Activated T-helper 17 cell treated with anti-CD3 and anti-CD28 coated beads, Interleukin-2, amount 50 U/mL, for 72 hours (primary cell): ENCODE results near the gene FOXP2. TPM values are rescaled to one million over a fixed set of nuclear protein-coding genes. Genes with fewer than 3 reads are reported as not detected.

ENCODE experiments used
- ATAC-seq: fragments of 150-1000 bp; cut with Tn5 transposase; replicated peaks from 2 replicates; pipeline ENCODE4 v1.10.0; 2021; ENCODE audit warnings: mild to moderate bottlenecking, moderate library complexity
- H3K27ac Mint-ChIP-seq: one replicate; pipeline ENCODE4 v1.8.0; 2022; ENCODE audit warnings: mixed read lengths
- H3K27me3 Mint-ChIP-seq: one replicate; pipeline ENCODE4 v1.8.0; 2022; ENCODE audit warnings: mixed read lengths
- H3K36me3 Mint-ChIP-seq: one replicate; pipeline ENCODE4 v1.8.0; 2022; ENCODE audit warnings: low read depth, mild to moderate bottlenecking, mixed read lengths
- H3K4me1 Mint-ChIP-seq: one replicate; pipeline ENCODE4 v1.8.0; 2022; ENCODE audit warnings: mixed read lengths
- H3K4me3 Mint-ChIP-seq: one replicate; pipeline ENCODE4 v1.8.0; 2022; ENCODE audit warnings: mild to moderate bottlenecking, mixed read lengths
- H3K9me3 Mint-ChIP-seq: one replicate; pipeline ENCODE4 v1.8.0; 2022; ENCODE audit warnings: mixed read lengths
- total RNA-seq, 2 donors: library from RNA; stranded (reverse); gene quantifications; one replicate each; pipeline ENCODE4 v1.2.3, GENCODE V29; 2022

Gene FOXP2
- total RNA-seq, 2 donors from 2014 or later = not detected

DNA sequence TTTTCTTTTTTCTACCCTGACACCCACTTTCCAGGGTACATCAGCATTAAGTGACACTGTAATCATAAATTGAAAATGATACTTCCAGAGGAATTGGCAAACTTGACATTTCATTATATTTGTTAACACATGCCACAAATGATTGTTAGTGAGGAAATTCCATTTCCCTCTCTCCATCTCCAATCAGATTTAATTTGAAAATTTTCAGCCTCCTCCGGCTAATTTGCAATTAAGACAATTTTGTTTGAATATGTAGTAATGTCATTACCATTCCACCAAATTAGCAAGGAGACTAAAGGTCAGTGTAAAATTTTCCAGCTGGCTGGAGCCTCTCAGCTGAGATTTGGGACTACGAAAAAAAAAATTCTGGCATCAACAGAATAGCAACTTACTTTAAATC is 242.7 kb downstream of the FOXP2 start:
- H3K9me3 Mint-ChIP-seq = no peaks in the 10 kb centered on the region
- no peak overlapping the region for H3K27ac Mint-ChIP-seq
- peaks cover 4% of the 10 kb centered on the region for H3K27me3 Mint-ChIP-seq
- H3K4me1 Mint-ChIP-seq = peaks cover 4% of the 10 kb centered on the region
- no peaks in the 10 kb centered on the region for H3K36me3 Mint-ChIP-seq
- ATAC-seq = no peak
- no peak overlapping the region for H3K4me3 Mint-ChIP-seq

DNA sequence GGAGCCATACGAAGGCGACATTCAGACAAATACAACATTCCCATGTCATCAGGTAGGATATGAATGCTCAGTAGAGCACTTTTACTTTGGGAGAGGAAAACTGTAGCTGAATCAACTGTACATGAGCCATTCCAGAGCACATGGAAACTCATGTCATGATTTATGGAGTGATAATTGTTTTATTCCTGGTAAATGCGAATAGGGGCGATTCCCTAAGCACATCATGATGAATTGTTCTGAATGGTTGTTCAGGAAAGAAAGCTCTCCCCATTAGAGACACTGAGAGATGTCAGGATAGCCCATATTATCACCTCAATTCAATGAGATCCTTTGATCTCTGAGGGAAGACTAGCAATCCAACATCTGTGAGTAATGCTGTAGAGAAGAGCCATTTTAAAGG is 243.6 kb downstream of the FOXP2 start:
- H3K27ac Mint-ChIP-seq = no peak overlapping the region
- ATAC-seq = no peak
- H3K36me3 Mint-ChIP-seq = no peaks in the 10 kb centered on the region
- peaks cover 4% of the 10 kb centered on the region for H3K4me1 Mint-ChIP-seq
- peaks cover 3% of the 10 kb centered on the region for H3K27me3 Mint-ChIP-seq
- H3K4me3 Mint-ChIP-seq = no peak overlapping the region
- H3K9me3 Mint-ChIP-seq = no peaks in the 10 kb centered on the region

DNA sequence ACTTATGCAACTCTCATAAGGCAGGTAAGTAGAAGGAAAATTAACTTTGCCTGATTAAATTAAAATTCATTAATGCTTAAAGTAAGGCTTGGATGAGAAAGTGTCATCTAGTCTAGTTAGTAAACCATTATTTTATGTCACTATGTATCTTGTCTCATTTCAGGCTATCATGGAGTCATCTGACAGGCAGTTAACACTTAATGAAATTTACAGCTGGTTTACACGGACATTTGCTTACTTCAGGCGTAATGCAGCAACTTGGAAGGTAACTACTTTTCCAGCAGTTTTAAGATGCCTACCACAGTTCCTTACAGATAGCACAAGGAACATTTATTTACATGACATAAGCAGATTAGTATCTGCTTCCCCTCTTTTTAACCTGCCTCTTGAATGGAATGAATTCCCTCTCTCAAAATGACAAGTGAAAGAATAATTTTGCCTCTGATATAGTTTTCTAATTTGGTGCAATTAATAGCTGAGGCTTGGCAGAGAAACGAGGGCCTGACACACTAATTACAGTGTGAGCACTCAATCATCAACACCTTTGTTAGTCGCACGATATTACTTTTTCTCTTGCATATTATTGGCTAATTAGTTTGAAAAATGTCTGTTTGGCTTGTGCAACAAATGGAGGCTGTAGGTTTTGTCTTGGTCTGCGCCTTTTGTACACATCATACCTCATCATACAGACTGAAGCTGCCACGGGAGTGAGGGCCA is 245.0 kb downstream of the FOXP2 start:
- ATAC-seq = no peak
- Mint-ChIP-seq H3K9me3 (no peaks in the 10 kb centered on the region), H3K27ac (no peak overlapping the region), H3K36me3 (no peaks in the 10 kb centered on the region), H3K4me3 (no peak overlapping the region), H3K4me1 (peaks cover 4% of the 10 kb centered on the region), H3K27me3 (peaks cover 3% of the 10 kb centered on the region)

DNA sequence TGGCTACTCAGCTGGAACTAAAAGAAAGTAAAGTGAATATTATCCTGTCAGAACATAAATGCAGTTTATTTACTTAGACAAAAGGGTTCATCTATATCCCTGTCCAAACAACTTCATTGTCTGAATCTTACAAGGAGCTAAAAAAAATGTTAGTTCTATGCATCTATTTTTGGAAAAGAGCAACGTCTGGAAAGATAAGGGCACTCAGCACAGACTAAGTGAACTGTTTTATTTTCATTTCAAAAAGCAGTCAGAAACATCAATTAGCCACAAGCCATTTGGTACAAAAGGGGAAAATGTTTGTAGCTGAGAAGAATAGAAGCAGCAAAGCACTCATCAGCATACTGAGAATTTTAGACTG is 245.5 kb downstream of the FOXP2 start:
- H3K4me1 Mint-ChIP-seq = peaks cover 4% of the 10 kb centered on the region
- H3K4me3 Mint-ChIP-seq = no peak overlapping the region
- H3K9me3 Mint-ChIP-seq = no peaks in the 10 kb centered on the region
- H3K27me3 Mint-ChIP-seq = peaks cover 3% of the 10 kb centered on the region
- no peak overlapping the region for H3K27ac Mint-ChIP-seq
- H3K36me3 Mint-ChIP-seq = no peaks in the 10 kb centered on the region
- no peak for ATAC-seq

DNA sequence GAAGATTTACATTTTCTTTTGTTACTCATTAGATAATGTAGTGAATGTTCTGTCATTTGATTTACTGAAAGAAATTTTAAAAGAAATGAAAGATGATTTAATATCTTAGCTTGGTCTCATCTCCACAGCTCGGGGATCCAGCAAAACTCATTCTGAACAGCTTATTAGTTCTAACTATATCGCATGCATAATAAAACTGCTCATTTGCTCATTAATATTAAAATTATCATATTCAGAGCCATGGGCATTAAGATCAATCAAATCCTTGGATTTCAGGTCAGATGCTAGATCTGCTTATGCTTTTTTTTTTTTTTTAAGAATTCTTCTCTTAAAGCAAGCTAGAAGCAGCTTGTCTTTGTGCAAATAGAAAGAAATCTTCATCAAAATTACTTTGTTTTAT is 246.1 kb downstream of the FOXP2 start:
- Mint-ChIP-seq H3K27me3 (peaks cover 3% of the 10 kb centered on the region), H3K4me3 (no peak overlapping the region), H3K36me3 (no peaks in the 10 kb centered on the region), H3K27ac (no peak overlapping the region), H3K9me3 (no peaks in the 10 kb centered on the region), H3K4me1 (peaks cover 4% of the 10 kb centered on the region)
- no peak for ATAC-seq

DNA sequence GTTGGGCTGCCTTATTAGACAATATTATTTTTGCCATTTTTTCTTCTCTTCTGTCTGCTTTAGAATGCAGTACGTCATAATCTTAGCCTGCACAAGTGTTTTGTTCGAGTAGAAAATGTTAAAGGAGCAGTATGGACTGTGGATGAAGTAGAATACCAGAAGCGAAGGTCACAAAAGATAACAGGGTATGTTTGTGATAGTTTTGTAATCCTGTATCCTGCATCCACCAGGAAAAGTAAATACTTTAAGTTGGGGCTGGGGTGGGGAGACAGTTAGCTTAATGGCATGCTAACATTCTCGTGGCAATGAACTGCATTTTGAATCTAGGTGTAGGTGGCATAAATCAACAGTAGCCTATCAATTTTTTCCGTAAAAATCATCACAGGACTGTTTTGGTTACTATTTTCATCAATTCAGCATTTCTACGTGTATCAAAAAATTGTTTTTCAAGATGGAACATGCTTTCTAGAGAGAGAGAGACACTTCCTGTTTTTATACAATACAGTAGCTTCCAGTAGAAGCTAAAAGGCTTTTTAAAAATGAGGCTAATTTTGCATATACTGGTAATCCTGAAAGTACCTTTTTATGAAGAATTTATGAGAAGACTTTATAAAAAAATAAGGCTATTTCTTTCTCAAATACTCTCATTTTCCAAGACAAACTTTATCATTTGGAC is 247.5 kb downstream of the FOXP2 start:
- Mint-ChIP-seq H3K4me1 (peaks cover 4% of the 10 kb centered on the region), H3K4me3 (no peak overlapping the region), H3K9me3 (no peaks in the 10 kb centered on the region), H3K27ac (peak overlapping the region; percentile 19), H3K36me3 (no peaks in the 10 kb centered on the region), H3K27me3 (peaks cover 3% of the 10 kb centered on the region)
- ATAC-seq = no peak

DNA sequence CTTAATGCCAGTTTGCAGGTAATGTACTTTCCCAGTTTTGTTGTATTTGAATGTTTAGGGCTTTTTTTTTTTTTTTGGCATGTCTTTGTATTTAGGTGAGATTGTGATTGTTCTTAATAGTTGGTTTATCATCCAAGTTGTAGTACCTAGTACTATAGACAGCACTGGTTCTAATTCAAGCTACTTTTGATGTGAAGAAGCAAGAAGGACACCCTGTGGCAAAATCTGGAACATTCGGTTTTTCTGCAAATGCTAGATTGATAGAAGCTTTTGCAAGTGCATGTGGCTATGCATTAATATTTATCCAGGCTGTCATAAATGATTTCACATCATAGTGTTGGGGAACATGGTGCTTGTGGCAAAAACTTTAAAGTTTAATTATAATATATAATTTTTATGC is 248.9 kb downstream of the FOXP2 start:
- Mint-ChIP-seq H3K27me3 (peaks cover 3% of the 10 kb centered on the region), H3K9me3 (no peaks in the 10 kb centered on the region), H3K36me3 (no peaks in the 10 kb centered on the region), H3K4me3 (no peak overlapping the region), H3K4me1 (peaks cover 4% of the 10 kb centered on the region), H3K27ac (no peak overlapping the region)
- ATAC-seq = no peak

DNA sequence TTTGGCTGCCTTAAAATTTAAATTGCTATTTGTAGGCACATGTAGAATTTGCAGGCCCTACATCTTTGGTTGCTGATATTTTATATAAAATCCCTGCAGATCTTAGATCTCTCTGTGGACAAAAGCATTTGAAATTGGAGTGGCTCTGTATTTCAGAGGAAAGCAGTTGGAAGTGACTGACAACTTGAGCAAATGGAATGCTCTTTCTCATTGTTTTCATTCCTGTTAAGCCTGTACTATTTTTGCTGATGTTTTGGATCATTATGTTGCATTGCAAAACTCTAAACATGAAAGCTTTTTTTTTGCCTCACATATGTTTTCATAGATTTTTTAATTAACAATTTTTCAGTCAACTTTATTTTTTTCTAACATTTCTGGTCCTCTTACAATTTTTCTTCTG is 256.1 kb downstream of the FOXP2 start:
- H3K4me1 Mint-ChIP-seq = no peaks in the 10 kb centered on the region
- H3K9me3 Mint-ChIP-seq = no peaks in the 10 kb centered on the region
- H3K4me3 Mint-ChIP-seq = no peak overlapping the region
- H3K27ac Mint-ChIP-seq = no peak overlapping the region
- no peaks in the 10 kb centered on the region for H3K36me3 Mint-ChIP-seq
- H3K27me3 Mint-ChIP-seq = no peaks in the 10 kb centered on the region
- no peak for ATAC-seq

DNA sequence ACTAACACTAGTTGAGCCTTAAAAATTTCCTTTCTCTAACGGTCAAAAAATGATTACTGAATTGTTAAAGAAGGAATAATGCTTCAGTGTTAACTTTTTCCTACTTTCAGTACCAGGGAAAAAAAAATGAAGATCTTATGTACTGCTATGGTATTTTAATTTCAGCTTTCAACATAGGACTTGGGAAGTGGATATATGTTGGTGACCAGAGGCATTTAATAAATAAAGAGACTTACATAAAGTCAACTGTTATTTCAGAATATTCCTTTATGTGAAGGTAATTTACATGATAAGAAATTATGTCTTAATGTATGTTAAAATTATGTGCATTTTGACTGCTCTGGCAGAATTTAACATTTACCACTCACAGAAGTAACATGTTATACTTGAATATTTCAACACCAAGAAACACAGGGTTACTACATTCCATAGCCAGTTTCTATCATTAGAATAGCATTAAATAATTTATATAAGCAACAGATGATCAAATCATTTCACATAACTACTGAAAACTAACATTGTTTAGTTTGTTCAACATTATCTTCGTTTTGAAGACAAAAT is 257.0 kb downstream of the FOXP2 start:
- no peaks in the 10 kb centered on the region for H3K27me3 Mint-ChIP-seq
- no peaks in the 10 kb centered on the region for H3K9me3 Mint-ChIP-seq
- no peaks in the 10 kb centered on the region for H3K36me3 Mint-ChIP-seq
- no peak overlapping the region for H3K27ac Mint-ChIP-seq
- ATAC-seq = no peak
- no peak overlapping the region for H3K4me3 Mint-ChIP-seq
- H3K4me1 Mint-ChIP-seq = no peaks in the 10 kb centered on the region

DNA sequence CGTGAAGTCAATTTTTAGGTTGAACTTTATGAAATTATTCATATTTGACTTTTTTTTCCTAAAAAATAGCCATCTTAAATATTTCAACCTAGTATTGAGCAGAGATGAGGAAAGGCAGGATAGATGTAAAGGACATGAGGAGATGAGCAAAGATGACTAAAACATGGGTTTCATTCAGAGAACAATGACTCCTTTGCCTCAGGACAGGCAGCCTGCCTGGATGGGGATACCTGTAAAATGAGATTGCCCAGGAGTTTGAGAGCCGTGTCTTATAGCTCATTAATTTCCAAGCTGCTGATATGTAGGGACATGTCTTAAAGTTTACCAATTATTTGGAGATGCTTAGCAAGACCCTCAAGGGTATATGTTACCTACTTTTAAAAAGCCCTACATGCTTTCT is 263.5 kb downstream of the FOXP2 start:
- H3K9me3 Mint-ChIP-seq = no peaks in the 10 kb centered on the region
- H3K4me3 Mint-ChIP-seq = no peak overlapping the region
- no peaks in the 10 kb centered on the region for H3K4me1 Mint-ChIP-seq
- H3K36me3 Mint-ChIP-seq = no peaks in the 10 kb centered on the region
- H3K27ac Mint-ChIP-seq = no peak overlapping the region
- ATAC-seq = no peak
- no peaks in the 10 kb centered on the region for H3K27me3 Mint-ChIP-seq

DNA sequence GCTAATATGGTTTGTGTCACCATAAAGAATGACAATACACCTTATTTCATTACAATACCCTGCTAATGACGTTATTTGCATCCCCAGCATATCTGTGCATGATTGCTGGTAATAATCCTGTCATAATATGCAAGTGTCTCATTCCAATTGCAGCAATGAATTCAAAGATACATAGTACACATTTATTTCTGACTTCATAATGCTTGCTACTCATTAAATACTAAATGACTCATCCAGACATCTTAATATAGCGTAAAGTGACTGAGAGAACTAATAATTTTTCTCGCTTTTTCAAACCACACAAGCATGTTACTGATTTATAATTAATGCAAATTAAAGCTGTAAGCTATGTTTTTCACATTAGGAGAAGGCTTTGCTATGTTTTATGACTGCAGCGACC is 272.6 kb downstream of the FOXP2 start:
- H3K36me3 Mint-ChIP-seq = no peaks in the 10 kb centered on the region
- no peak overlapping the region for H3K27ac Mint-ChIP-seq
- ATAC-seq = no peak
- H3K27me3 Mint-ChIP-seq = no peaks in the 10 kb centered on the region
- H3K9me3 Mint-ChIP-seq = no peaks in the 10 kb centered on the region
- H3K4me1 Mint-ChIP-seq = no peaks in the 10 kb centered on the region
- no peak overlapping the region for H3K4me3 Mint-ChIP-seq

DNA sequence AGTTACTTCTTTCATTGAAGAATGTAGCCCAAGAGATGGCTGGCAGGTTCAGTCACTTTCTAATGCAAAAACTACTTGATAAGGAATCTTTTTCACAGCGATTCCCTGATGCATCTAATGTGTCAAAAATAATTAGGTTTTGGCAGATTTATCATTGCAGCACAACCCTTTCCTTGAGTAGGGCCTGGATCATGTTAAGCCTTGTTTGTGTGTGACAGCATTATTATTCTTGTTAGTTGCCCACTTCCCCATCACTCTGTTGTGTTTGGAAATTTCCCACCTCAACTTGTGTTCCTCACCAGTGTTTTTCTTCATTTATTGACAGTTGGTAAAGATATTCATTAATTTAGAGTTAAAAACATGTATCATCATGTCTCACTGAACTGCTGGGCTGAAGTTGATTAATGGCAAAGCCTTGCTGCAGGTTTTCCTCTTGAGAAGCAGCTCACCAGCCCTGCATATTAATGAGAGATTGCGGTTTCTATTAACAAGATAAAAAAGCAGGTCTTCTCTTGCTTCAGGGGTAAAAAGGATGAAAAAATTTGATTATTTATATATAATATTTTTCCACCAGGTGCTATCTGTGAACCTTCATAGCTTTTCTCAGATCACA is 273.9 kb downstream of the FOXP2 start:
- no peak for ATAC-seq
- Mint-ChIP-seq H3K27ac (no peak overlapping the region), H3K27me3 (no peaks in the 10 kb centered on the region), H3K36me3 (no peaks in the 10 kb centered on the region), H3K4me1 (no peaks in the 10 kb centered on the region), H3K9me3 (no peaks in the 10 kb centered on the region), H3K4me3 (no peak overlapping the region)

DNA sequence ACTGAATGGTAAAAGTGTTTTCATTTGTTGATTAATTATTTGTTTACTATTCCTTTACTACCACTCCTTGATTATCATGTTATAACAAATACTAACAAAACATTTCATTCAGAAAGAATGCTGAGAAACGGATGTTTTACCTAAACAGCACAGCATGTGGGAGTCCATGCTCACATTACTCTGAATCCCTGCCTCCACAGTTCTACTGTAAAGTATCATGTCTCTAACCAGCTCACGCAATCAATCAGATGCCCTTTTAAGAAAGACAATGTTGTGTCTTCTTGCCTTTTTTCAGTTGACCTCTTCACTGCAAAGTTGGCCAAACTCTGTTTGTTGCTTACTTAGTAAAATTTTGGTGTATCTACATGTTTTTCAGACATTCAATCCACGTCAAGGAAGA is 274.8 kb downstream of the FOXP2 start:
- H3K36me3 Mint-ChIP-seq = no peaks in the 10 kb centered on the region
- no peaks in the 10 kb centered on the region for H3K27me3 Mint-ChIP-seq
- no peak for ATAC-seq
- no peak overlapping the region for H3K27ac Mint-ChIP-seq
- H3K4me1 Mint-ChIP-seq = no peaks in the 10 kb centered on the region
- no peaks in the 10 kb centered on the region for H3K9me3 Mint-ChIP-seq
- no peak overlapping the region for H3K4me3 Mint-ChIP-seq

DNA sequence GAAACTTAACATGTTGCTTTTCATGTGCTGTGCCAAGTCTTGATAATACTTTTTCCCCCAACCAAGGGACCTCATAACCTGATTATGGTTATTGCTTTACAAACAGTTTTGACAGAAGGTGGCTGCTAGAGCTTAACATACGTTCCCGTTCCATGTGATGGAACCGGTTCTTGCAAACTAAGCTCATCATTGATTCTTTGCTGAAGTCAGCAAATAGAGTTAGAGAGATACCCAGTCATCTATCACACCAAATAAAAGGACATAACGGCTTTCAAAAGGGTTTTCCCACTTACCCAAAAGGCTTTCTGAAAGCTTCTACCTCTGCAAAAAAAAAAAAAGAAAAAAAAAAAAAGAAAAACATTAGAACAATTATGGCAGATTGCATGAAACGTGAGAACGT is 277.0 kb downstream of the FOXP2 start:
- Mint-ChIP-seq H3K27ac (no peak overlapping the region), H3K4me3 (no peak overlapping the region)
- no peak for ATAC-seq

DNA sequence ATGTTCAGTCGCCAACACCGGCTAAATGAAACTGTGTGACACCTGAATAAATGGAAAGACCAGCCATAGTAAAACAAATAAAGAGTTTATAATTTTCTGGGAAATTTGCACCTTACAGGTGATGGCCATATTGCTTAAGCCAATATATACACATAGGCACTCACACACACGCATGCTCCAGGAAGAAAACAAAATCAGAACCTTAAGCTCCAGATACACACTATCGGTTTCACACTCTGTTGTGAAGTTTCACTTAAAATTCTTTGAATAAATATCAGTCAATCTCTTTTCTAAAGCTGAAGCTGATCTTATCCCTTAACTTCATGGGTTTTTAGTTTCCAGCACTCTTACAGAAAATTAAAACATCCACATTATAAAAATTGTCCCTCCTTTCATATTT is 280.6 kb downstream of the FOXP2 start:
- Mint-ChIP-seq H3K36me3 (no peaks in the 10 kb centered on the region), H3K27me3 (no peaks in the 10 kb centered on the region), H3K4me3 (no peak overlapping the region), H3K9me3 (no peaks in the 10 kb centered on the region), H3K4me1 (no peaks in the 10 kb centered on the region), H3K27ac (no peak overlapping the region)
- no peak for ATAC-seq

More for the DNA sequence above, 277.0 kb downstream of the FOXP2 start:
- H3K4me1 Mint-ChIP-seq = no peaks in the 10 kb centered on the region
- no peaks in the 10 kb centered on the region for H3K36me3 Mint-ChIP-seq
- H3K27me3 Mint-ChIP-seq = no peaks in the 10 kb centered on the region
- no peaks in the 10 kb centered on the region for H3K9me3 Mint-ChIP-seq
